ENCODE measurements around the gene MAML2.

The MAML2 gene

GRCh38 chr11:96172604-96173003, 170.4 kb downstream of the MAML2 start:
- ChIA-PET CTCF (interaction anchor here (0.6 kb wide), 1 partner anchor 249 kb away, joined by 5 read pairs; the partner anchor contains the start of gene MTMR2), POLR2A (ENCODE audit: low non-redundant PET) (no interaction called here)
- no peak overlapping the region for H3K27ac ChIP-seq
- no peak for DNase-seq (ENCODE audit: low spot score)
- no peak for TF ChIP-seq CTCF (conservative IDR thresholded peaks at IDR 0.05; ENCODE audit: low read depth)

- TF ChIP-seq CTCF (conservative IDR thresholded peaks at IDR 0.05; ENCODE audit: low read depth), result no peak
- DNase-seq (ENCODE audit: low spot score), result no peak
- ChIA-PET CTCF (interaction anchor here (0.5 to 1.4 kb wide), 3 partner anchors 19 to 174 kb away, joined by 3 read pairs; no protein-coding TSS in a partner anchor), POLR2A (ENCODE audit: low non-redundant PET) (no interaction called here)
- peak overlapping the region; percentile 78 for H3K27ac ChIP-seq
These were observed 173.7 kb downstream of the MAML2 start for GRCh38 chr11:96169250-96169649.

GRCh38 chr11:96168623-96169022, 174.4 kb downstream of the MAML2 start:
- ChIA-PET POLR2A (ENCODE audit: low non-redundant PET) (no interaction called here), CTCF (interaction anchor here (0.6 to 1.4 kb wide), 2 partner anchors 20 to 175 kb away, joined by 3 read pairs; no protein-coding TSS in a partner anchor)
- no peak overlapping the region for H3K27ac ChIP-seq

GRCh38 chr11:96167787-96168186, 175.2 kb downstream of the MAML2 start:
- POLR2A ChIA-PET (ENCODE audit: low non-redundant PET), result no interaction called here
- no peak overlapping the region for H3K27ac ChIP-seq
- no peak for TF ChIP-seq CTCF (conservative IDR thresholded peaks at IDR 0.05; ENCODE audit: low read depth)
- DNase-seq (ENCODE audit: low spot score), result no peak
- CTCF ChIA-PET, result no interaction called here

More at GRCh38 chr11:96168623-96169022, 174.4 kb downstream of the MAML2 start:
- no peak for TF ChIP-seq CTCF (conservative IDR thresholded peaks at IDR 0.05; ENCODE audit: low read depth)
- peak; percentile 88 for DNase-seq (ENCODE audit: low spot score)

GRCh38 chr11:96167203-96167758, 175.7 kb downstream of the MAML2 start:
- H3K27ac ChIP-seq, result no peak overlapping the region
- no peak for DNase-seq (ENCODE audit: low spot score)
- CTCF ChIA-PET, result interaction anchor here (0.7 kb wide), 1 partner anchor 29 kb away, joined by 3 read pairs; no protein-coding TSS in a partner anchor
- no peak for TF ChIP-seq CTCF (conservative IDR thresholded peaks at IDR 0.05; ENCODE audit: low read depth)
- POLR2A ChIA-PET (ENCODE audit: low non-redundant PET), result no interaction called here

GRCh38 chr11:96162816-96163499, 180.0 kb downstream of the MAML2 start:
- ChIA-PET CTCF (interaction anchor here (0.7 kb wide), 3 partner anchors 28 to 93 kb away, joined by 4 to 9 read pairs (median 4); no protein-coding TSS in a partner anchor), POLR2A (ENCODE audit: low non-redundant PET) (interaction anchor here (0.6 kb wide), 1 partner anchor 231 kb away, joined by 3 read pairs; no protein-coding TSS in a partner anchor)
- TF ChIP-seq CTCF (conservative IDR thresholded peaks at IDR 0.05; ENCODE audit: low read depth), result no peak
- peak overlapping the region; percentile 81 for H3K27ac ChIP-seq
- DNase-seq (ENCODE audit: low spot score), result peak; percentile 27
